GM23248 (cell line): ENCODE results near the gene RIC8A. TPM values are rescaled to one million over a fixed set of nuclear protein-coding genes. Genes with fewer than 3 reads are reported as not detected.

Source experiments
- DNase-seq: peaks from one replicate; pipeline ENCODE4 v3.0.0-alpha.2; 2015
- H2AFZ ChIP-seq: fragments of 200-600 bp; sonication (generic); 2 replicates; pipeline ENCODE4 v1.6.1; 2016; ENCODE audit warnings: antibody characterized with exemption
- H3F3A ChIP-seq: fragments of 200-600 bp; sonication (generic); 2 replicates; pipeline ENCODE4 v1.6.1; 2016; ENCODE audit warnings: mild to moderate bottlenecking, antibody characterized with exemption, mixed run types; ENCODE audit not compliant: insufficient read depth
- H3K27ac ChIP-seq: fragments of 200-600 bp; sonication (generic); 2 replicates; pipeline ENCODE4 v1.5.1; 2016; ENCODE audit warnings: mild to moderate bottlenecking
- H3K27me3 ChIP-seq: fragments of 200-600 bp; sonication (generic); replicated peaks from 2 replicates; pipeline ENCODE4 v1.6.1; 2016; ENCODE audit warnings: mild to moderate bottlenecking; ENCODE audit not compliant: insufficient read depth
- H3K36me3 ChIP-seq: fragments of 200-600 bp; sonication (generic); 2 replicates; pipeline ENCODE4 v1.6.1; 2016; ENCODE audit warnings: low read depth, mild to moderate bottlenecking
- H3K4me1 ChIP-seq: fragments of 200-600 bp; sonication (generic); 2 replicates; pipeline ENCODE4 v1.6.1; 2016; ENCODE audit warnings: mild to moderate bottlenecking; ENCODE audit not compliant: insufficient read depth
- H3K4me2 ChIP-seq: fragments of 200-600 bp; sonication (generic); one replicate; pipeline ENCODE4 v1.6.1; 2016; ENCODE audit warnings: mild to moderate bottlenecking; ENCODE audit not compliant: unreplicated experiment
- H3K4me3 ChIP-seq: fragments of 200-600 bp; sonication (generic); 2 replicates; pipeline ENCODE4 v1.5.1; 2016; ENCODE audit warnings: mild to moderate bottlenecking
- H3K79me2 ChIP-seq: fragments of 200-600 bp; sonication (generic); 2 replicates; pipeline ENCODE4 v1.6.1; 2016; ENCODE audit warnings: mild to moderate bottlenecking; ENCODE audit not compliant: insufficient read depth
- H3K9ac ChIP-seq: fragments of 200-600 bp; sonication (generic); 2 replicates; pipeline ENCODE4 v1.6.1; 2016; ENCODE audit warnings: mild to moderate bottlenecking
- H3K9me2 ChIP-seq: fragments of 200-600 bp; sonication (generic); 2 replicates; pipeline ENCODE4 v1.6.1; 2016; ENCODE audit warnings: mixed run types, mild to moderate bottlenecking, moderate library complexity; ENCODE audit not compliant: insufficient read depth
- H3K9me3 ChIP-seq: fragments of 200-600 bp; sonication (generic); one replicate; pipeline ENCODE4 v1.6.1; 2017; ENCODE audit warnings: low read depth
- H4K20me1 ChIP-seq: fragments of 200-600 bp; sonication (generic); 2 replicates; pipeline ENCODE4 v1.6.0; 2016; ENCODE audit not compliant: insufficient read depth
- EZH2 ChIP-seq: fragments of 200-600 bp; sonication (generic); IDR thresholded peaks from 2 replicates; pipeline ENCODE4 v1.6.1; 2018; ENCODE audit warnings: antibody characterized with exemption, mild to moderate bottlenecking; ENCODE audit not compliant: insufficient read depth, poor library complexity, severe bottlenecking
- EZH2phosphoT487 ChIP-seq: fragments of 200-600 bp; sonication (generic); IDR thresholded peaks from 2 replicates; pipeline ENCODE4 v1.6.1; 2018; ENCODE audit warnings: antibody characterized with exemption, moderate library complexity, mild to moderate bottlenecking, low read depth; ENCODE audit not compliant: insufficient read depth
- WGBS, 2 experiments: methylation state at CpG; one replicate each; pipeline ENCODE4 v1.1.6; 2015 to 2017; ENCODE audit warnings: low lambda C conversion rate in 2 of 2, low coverage in 1 of 2; ENCODE audit errors: missing lambda C conversion rate in 2 of 2; 5-methylcytosine and 5-hydroxymethylcytosine counted together
- in situ Hi-C: fragments of 300-500 bp; cut with MboI; formaldehyde crosslinking; loops from 2 replicates; pipeline ENCODE4 v1.15.0; 2020
- polyA plus RNA-seq: library from polyadenylated mRNA; unstranded; fragments of >200 nt; fragmentation: Nextera tagmentation; extraction: Ambion mirVana; gene quantifications from 2 replicates; pipeline ENCODE4 v1.2.1, GENCODE V29; 2016
- total RNA-seq: library from RNA; depleted of rRNA; stranded (reverse); fragments of >200 nt; shearing (Covaris generic); gene quantifications from 2 replicates; pipeline ENCODE4 v1.2.3, GENCODE V29; 2014

Gene RIC8A
- total and polyA plus RNA-seq, 2 experiments from 2014 or later: 132 to 220 TPM

DNA sequence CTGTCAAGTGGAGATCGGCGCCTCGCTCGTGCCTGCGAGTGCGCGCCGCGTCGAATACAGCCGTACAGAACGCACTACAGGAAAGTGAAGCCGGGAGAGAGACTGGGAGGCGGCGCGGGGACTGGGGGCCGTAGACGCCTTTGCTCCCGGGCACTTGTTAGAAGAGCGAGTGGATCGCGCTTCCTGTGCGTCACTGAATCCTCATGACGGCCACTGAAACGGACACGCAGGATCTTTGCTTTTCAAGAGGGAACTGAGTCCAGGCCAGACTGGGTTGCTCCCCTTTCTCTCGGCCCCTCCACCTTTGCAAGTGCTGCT is 314 bp downstream of the RIC8A start:
- Histone ChIP-seq H3K9me2 (no peaks in the 10 kb centered on the region), H3K4me1 (peaks cover 34% of the 10 kb centered on the region), H3K79me2 (peaks cover 88% of the 10 kb centered on the region), H3F3A (peaks cover 18% of the 10 kb centered on the region), H3K9ac (peak overlapping the region; percentile 99), H3K36me3 (peaks cover 38% of the 10 kb centered on the region), H3K27ac (peak overlapping the region; percentile 99), H3K9me3 (no peaks in the 10 kb centered on the region), H3K4me3 (peak overlapping the region; percentile 93), H4K20me1 (no peaks in the 10 kb centered on the region), H3K4me2 (peak overlapping the region; percentile 95), H2AFZ (peak overlapping the region; percentile 37), H3K27me3 (no peaks in the 10 kb centered on the region)
- DNase-seq: peak; percentile 87
- no peak for TF ChIP-seq EZH2
- in situ Hi-C loops: no loop called here
- 1 to 2% methylated on average over 27 of the region's 27 CpGs for WGBS, 2 experiments

- Histone ChIP-seq H3K9ac (peak overlapping the region; percentile 99), H3K9me3 (no peaks in the 10 kb centered on the region), H3K27me3 (no peaks in the 10 kb centered on the region), H3K79me2 (peaks cover 88% of the 10 kb centered on the region), H3K4me3 (peak overlapping the region; percentile 93), H3K4me2 (peak overlapping the region; percentile 95), H3K4me1 (peaks cover 34% of the 10 kb centered on the region), H3F3A (peaks cover 19% of the 10 kb centered on the region), H2AFZ (0 out of 2 replicates have a peak overlapping the region, but pooled peaks have one; percentile 31), H3K27ac (peak overlapping the region; percentile 99), H3K9me2 (no peaks in the 10 kb centered on the region), H3K36me3 (peaks cover 43% of the 10 kb centered on the region), H4K20me1 (no peaks in the 10 kb centered on the region)
- 1% methylated on average over 57 of the region's 57 CpGs for WGBS, 2 experiments
- peak; percentile 93 for DNase-seq
- in situ Hi-C loops: no loop called here
- TF ChIP-seq EZH2 (no peak), EZH2phosphoT487 (no peak)
Measured at GRCh38 chr11:208181-208916, 841 bp downstream of the RIC8A start.

GRCh38 chr11:208917-209260 is 1.4 kb downstream of the RIC8A start:
- H3K4me3 ChIP-seq: peak overlapping the region; percentile 93
- no peak for TF ChIP-seq EZH2phosphoT487
- TF ChIP-seq EZH2: no peak
- H3K4me1 ChIP-seq: peaks cover 34% of the 10 kb centered on the region
- H3F3A ChIP-seq: peaks cover 21% of the 10 kb centered on the region
- peak overlapping the region; percentile 99 for H3K9ac ChIP-seq
- 1% methylated on average over 14 to 26 of the region's 26 CpGs for WGBS, 2 experiments
- peak overlapping the region; percentile 95 for H3K4me2 ChIP-seq
- H3K9me3 ChIP-seq: no peaks in the 10 kb centered on the region
- no peaks in the 10 kb centered on the region for H3K9me2 ChIP-seq
- no peaks in the 10 kb centered on the region for H3K27me3 ChIP-seq
- H3K27ac ChIP-seq: peak overlapping the region; percentile 99
- no peak overlapping the region for H2AFZ ChIP-seq
- peaks cover 88% of the 10 kb centered on the region for H3K79me2 ChIP-seq
- no peaks in the 10 kb centered on the region for H4K20me1 ChIP-seq
- in situ Hi-C loops: no loop called here
- peaks cover 47% of the 10 kb centered on the region for H3K36me3 ChIP-seq
- no peak for DNase-seq

- Histone ChIP-seq H4K20me1 (no peaks in the 10 kb centered on the region), H3K4me3 (peak overlapping the region; percentile 93), H3K4me1 (peaks cover 34% of the 10 kb centered on the region), H3K9ac (peak overlapping the region; percentile 99), H3K79me2 (peaks cover 82% of the 10 kb centered on the region), H3F3A (peaks cover 21% of the 10 kb centered on the region), H3K9me2 (no peaks in the 10 kb centered on the region), H3K4me2 (peak overlapping the region; percentile 95), H3K27me3 (no peaks in the 10 kb centered on the region), H2AFZ (no peak overlapping the region), H3K27ac (peak overlapping the region; percentile 99), H3K9me3 (no peaks in the 10 kb centered on the region), H3K36me3 (peaks cover 48% of the 10 kb centered on the region)
- in situ Hi-C loops: no loop called here
- TF ChIP-seq EZH2 (no peak), EZH2phosphoT487 (no peak)
- 23 to 25% methylated on average over 29 of the region's 29 CpGs for WGBS, 2 experiments
- DNase-seq: peak; percentile 78
Measured at GRCh38 chr11:209275-210121, 2.0 kb downstream of the RIC8A start.
